Glutamatergic neuron (in vitro differentiated cells): ENCODE results near the gene CDCA4. TPM values are rescaled to one million over a fixed set of nuclear protein-coding genes. Genes with fewer than 3 reads are reported as not detected.
A peak's percentile ranks its signal among the peaks of the same experiment; 100 is the strongest.

Experiments used
- DNase-seq: peaks from one replicate; pipeline ENCODE4 v3.0.0; 2022
- H3K27ac Mint-ChIP-seq: one replicate; pipeline ENCODE4 v1.8.0; 2020; ENCODE audit warnings: mild to moderate bottlenecking, mixed read lengths, inconsistent platforms; ENCODE audit not compliant: unreplicated experiment
- H3K27me3 Mint-ChIP-seq: one replicate; pipeline ENCODE4 v1.8.0; 2020; ENCODE audit warnings: mild to moderate bottlenecking, moderate library complexity, mixed read lengths, inconsistent platforms; ENCODE audit not compliant: unreplicated experiment
- H3K36me3 Mint-ChIP-seq: one replicate; pipeline ENCODE4 v1.8.0; 2020; ENCODE audit warnings: mild to moderate bottlenecking, mixed read lengths, inconsistent platforms; ENCODE audit not compliant: unreplicated experiment
- H3K4me1 Mint-ChIP-seq: one replicate; pipeline ENCODE4 v1.8.0; 2020; ENCODE audit warnings: mild to moderate bottlenecking, low read depth, mixed read lengths, inconsistent platforms; ENCODE audit not compliant: unreplicated experiment
- H3K4me3 Mint-ChIP-seq: one replicate; pipeline ENCODE4 v1.8.0; 2020; ENCODE audit warnings: mild to moderate bottlenecking, mixed read lengths, inconsistent platforms; ENCODE audit not compliant: unreplicated experiment
- H3K9me3 Mint-ChIP-seq: one replicate; pipeline ENCODE4 v1.8.0; 2020; ENCODE audit warnings: mild to moderate bottlenecking, moderate library complexity, mixed read lengths, inconsistent platforms; ENCODE audit not compliant: unreplicated experiment
- total RNA-seq: library from RNA; stranded (reverse); fragmentation: NEBNext Ultra II Directional; extraction: Animal tissue kit (Norgen Biotek cat#: 25700); gene quantifications from one replicate; pipeline ENCODE4 v1.2.1, GENCODE V29; 2021; ENCODE audit not compliant: unreplicated experiment
- TF ChIP-seq, protein P1 (sequence below): fragments of 200-600 bp; sonication (generic); IDR thresholded peaks from one replicate; pipeline ENCODE4 v1.5.0; 2021; ENCODE audit not compliant: partially characterized antibody, unreplicated experiment

Gene CDCA4
- total RNA-seq, 1 donor from 2014 or later = 23.2 TPM

DNA sequence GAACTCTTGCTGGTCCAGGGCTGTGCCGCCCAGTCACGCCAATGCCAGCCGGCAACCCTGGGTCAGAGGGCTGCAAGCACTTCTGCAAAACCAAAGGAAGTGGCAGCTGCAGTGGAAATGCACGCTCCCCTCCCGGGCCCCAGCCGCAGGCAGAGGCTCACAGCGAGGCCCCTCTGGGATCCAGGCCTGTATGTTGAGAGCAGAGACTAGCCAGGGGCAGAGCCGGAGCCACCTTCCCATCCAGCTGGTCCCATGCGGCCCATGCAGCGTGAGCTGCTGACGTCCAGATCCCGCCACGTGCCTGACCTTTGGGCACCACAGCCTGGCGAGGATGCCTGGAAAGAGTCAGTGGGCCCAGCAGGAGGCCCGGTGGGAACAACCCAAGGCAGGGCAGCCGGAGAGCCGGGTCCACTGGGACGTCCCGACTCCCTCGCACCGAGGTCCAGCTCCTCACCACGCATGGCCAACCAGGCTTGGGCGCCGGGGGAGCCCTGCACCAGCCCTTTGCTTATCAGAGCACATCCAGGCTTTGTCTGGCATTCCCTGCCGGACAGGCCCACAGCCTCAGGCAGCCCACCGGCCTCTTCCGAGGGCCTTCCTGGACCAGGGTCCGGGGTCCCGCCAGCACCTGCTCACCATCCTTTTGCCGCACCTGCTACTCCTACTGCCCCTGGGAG, 40.0 kb upstream of the CDCA4 start:
- Mint-ChIP-seq H3K4me3 (no peak overlapping the region), H3K36me3 (no peaks in the 10 kb centered on the region), H3K27ac (no peak overlapping the region), H3K27me3 (peaks cover 9% of the 10 kb centered on the region), H3K9me3 (peaks cover 9% of the 10 kb centered on the region), H3K4me1 (peaks cover 9% of the 10 kb centered on the region)
- TF ChIP-seq, protein P1, sequence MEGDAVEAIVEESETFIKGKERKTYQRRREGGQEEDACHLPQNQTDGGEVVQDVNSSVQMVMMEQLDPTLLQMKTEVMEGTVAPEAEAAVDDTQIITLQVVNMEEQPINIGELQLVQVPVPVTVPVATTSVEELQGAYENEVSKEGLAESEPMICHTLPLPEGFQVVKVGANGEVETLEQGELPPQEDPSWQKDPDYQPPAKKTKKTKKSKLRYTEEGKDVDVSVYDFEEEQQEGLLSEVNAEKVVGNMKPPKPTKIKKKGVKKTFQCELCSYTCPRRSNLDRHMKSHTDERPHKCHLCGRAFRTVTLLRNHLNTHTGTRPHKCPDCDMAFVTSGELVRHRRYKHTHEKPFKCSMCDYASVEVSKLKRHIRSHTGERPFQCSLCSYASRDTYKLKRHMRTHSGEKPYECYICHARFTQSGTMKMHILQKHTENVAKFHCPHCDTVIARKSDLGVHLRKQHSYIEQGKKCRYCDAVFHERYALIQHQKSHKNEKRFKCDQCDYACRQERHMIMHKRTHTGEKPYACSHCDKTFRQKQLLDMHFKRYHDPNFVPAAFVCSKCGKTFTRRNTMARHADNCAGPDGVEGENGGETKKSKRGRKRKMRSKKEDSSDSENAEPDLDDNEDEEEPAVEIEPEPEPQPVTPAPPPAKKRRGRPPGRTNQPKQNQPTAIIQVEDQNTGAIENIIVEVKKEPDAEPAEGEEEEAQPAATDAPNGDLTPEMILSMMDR = no peak
- DNase-seq = peak; percentile 76

- no peak for DNase-seq
- peaks cover 12% of the 10 kb centered on the region for H3K9me3 Mint-ChIP-seq
- peak overlapping the region; percentile 36 for H3K4me3 Mint-ChIP-seq
- TF ChIP-seq, protein P1 = no peak
- H3K27ac Mint-ChIP-seq = no peak overlapping the region
- H3K4me1 Mint-ChIP-seq = peaks cover 9% of the 10 kb centered on the region
- H3K36me3 Mint-ChIP-seq = no peaks in the 10 kb centered on the region
- H3K27me3 Mint-ChIP-seq = peaks cover 9% of the 10 kb centered on the region
Measured at GRCh38 chr14:105059925-105060565, 39.2 kb upstream of the CDCA4 start.

DNA sequence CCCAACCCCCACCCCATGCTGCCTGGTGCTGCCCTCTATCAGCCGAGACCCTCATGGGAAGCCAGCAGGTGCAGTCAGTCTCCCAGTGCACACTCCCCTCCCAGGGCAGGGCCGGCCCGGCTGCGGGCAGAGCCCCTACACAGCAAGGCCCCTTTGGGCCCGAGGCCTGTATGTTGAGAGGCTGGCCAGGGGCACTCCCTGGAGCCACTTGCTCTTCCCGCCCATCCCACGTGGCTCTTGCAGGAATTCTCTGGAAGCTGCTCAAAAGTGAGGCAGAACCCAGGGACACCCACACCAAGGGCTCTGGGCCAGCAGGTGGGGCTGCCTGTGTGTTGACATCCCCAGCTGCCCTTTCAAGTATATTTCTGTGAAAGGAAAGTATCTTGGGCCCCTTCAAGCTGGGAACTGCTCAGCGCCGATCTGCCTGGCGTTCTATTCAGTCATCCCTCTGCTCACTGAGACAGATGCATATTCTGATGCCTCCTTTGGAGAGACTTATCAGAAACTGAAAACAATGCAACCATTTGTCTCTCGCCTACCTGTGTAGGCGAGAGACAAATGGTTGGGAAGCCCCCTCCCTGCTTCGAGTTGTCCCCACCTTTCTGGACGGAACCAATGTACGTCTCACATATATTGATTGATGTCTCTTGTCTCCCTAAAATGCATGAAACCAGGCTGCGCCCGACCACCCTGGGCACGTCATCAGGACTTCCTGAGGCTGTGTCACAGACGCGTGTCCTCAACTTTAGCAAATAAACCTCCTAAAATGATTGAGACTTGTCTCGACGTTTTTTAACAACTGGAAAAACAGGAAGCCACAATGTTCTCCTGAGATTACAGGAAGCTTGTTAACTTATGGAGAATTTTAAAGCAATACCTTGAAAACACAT, 38.4 kb upstream of the CDCA4 start:
- peak overlapping the region; percentile 34 for H3K27ac Mint-ChIP-seq
- peak overlapping the region; percentile 36 for H3K4me3 Mint-ChIP-seq
- peaks cover 9% of the 10 kb centered on the region for H3K27me3 Mint-ChIP-seq
- TF ChIP-seq, protein P1 = no peak
- no peak for DNase-seq
- H3K4me1 Mint-ChIP-seq = peaks cover 8% of the 10 kb centered on the region
- no peaks in the 10 kb centered on the region for H3K36me3 Mint-ChIP-seq
- peaks cover 12% of the 10 kb centered on the region for H3K9me3 Mint-ChIP-seq

- peaks cover 8% of the 10 kb centered on the region for H3K4me1 Mint-ChIP-seq
- TF ChIP-seq, protein P1 = no peak
- peaks cover 9% of the 10 kb centered on the region for H3K27me3 Mint-ChIP-seq
- no peak for DNase-seq
- H3K4me3 Mint-ChIP-seq = no peak overlapping the region
- peaks cover 11% of the 10 kb centered on the region for H3K9me3 Mint-ChIP-seq
- no peak overlapping the region for H3K27ac Mint-ChIP-seq
- H3K36me3 Mint-ChIP-seq = no peaks in the 10 kb centered on the region
Measured at GRCh38 chr14:105058521-105059034, 37.7 kb upstream of the CDCA4 start.
